Liver (tissue), 3 donors: Measurements from ENCODE around the gene EIPR1.

Experiments used
- ATF3 ChIP-seq: IDR thresholded peaks from 2 replicates; pipeline ENCODE4 v1.6.1; 2016; ENCODE audit warnings: antibody characterized with exemption
- CTCF ChIP-seq: fragments of 150-350 bp; IDR thresholded peaks from 2 replicates; pipeline ENCODE4 v1.5.1; 2017; ENCODE audit warnings: improper control_type of control experiment, low read depth, low read length; ENCODE audit not compliant: missing input control
- EGR1 ChIP-seq, 2 donors: IDR thresholded peaks; 2 replicates each; pipeline ENCODE4 v1.6.1; 2016 to 2018; ENCODE audit warnings: antibody characterized with exemption in 2 of 2, low read depth in 2 of 2
- JUND ChIP-seq, 2 donors: IDR thresholded peaks; 2 replicates each; pipeline ENCODE4 v1.6.1; 2016; ENCODE audit warnings: antibody characterized with exemption in 2 of 2
- MAX ChIP-seq: IDR thresholded peaks from 2 replicates; pipeline ENCODE4 v1.6.1; 2016; ENCODE audit warnings: antibody characterized with exemption
- RAD21 ChIP-seq, 2 donors: IDR thresholded peaks; 2 replicates each; pipeline ENCODE4 v1.6.1; 2016; ENCODE audit warnings: antibody characterized with exemption in 2 of 2, mild to moderate bottlenecking in 2 of 2
- REST ChIP-seq: IDR thresholded peaks from 2 replicates; pipeline ENCODE4 v1.6.1; 2016; ENCODE audit warnings: antibody characterized with exemption, mild to moderate bottlenecking
- RXRA ChIP-seq, 2 donors: IDR thresholded peaks; 2 replicates each; pipeline ENCODE4 v1.6.1; 2017 to 2018; ENCODE audit warnings: antibody characterized with exemption in 2 of 2, mild to moderate bottlenecking in 1 of 2
- SP1 ChIP-seq: IDR thresholded peaks from 2 replicates; pipeline ENCODE4 v1.6.1; 2018; ENCODE audit warnings: antibody characterized with exemption, mild to moderate bottlenecking
- TAF1 ChIP-seq: conservative IDR thresholded peaks from 2 replicates; pipeline ENCODE4 v1.6.1; 2016; ENCODE audit warnings: antibody characterized with exemption, mild to moderate bottlenecking
- YY1 ChIP-seq: IDR thresholded peaks from 2 replicates; pipeline ENCODE4 v1.6.1; 2016; ENCODE audit warnings: antibody characterized with exemption, mild to moderate bottlenecking
- donor health status: healthy.
- donor health status: healthy.

GRCh38 chr2:3222636-3223035 is 155.0 kb downstream of the EIPR1 start:
- no peak for TF ChIP-seq CTCF
- no peak for TF ChIP-seq JUND (IDR thresholded peaks at IDR 0.05)
- no peak for TF ChIP-seq SP1
- no peak for TF ChIP-seq RXRA (IDR thresholded peaks at IDR 0.05)
- TF ChIP-seq YY1: no peak
- no peak for TF ChIP-seq RAD21 (IDR thresholded peaks at IDR 0.05)
- no peak for TF ChIP-seq MAX
- TF ChIP-seq EGR1 (IDR thresholded peaks at IDR 0.05; ENCODE audit: low read depth in 2 of 2): no peak
- no peak for TF ChIP-seq REST
- TF ChIP-seq ATF3: no peak
- no peak for TF ChIP-seq TAF1
